VCaP (cell line): ENCODE measurements around the gene SPTBN5.

ENCODE experiments used
- H3K27ac ChIP-seq: fragments of 450-650 bp; 2 replicates; pipeline ENCODE4 v1.5.1; 2017
- CTCF ChIP-seq: fragments of 450-650 bp; conservative IDR thresholded peaks from 2 replicates; pipeline ENCODE4 v1.5.1; 2017; ENCODE audit warnings: mild to moderate bottlenecking, moderate library complexity

SPTBN5 gene

GRCh38 chr15:41908736-41909461 lies 15.0 kb upstream of the SPTBN5 start:
- TF ChIP-seq CTCF, result no peak
- no peak overlapping the region for H3K27ac ChIP-seq

- TF ChIP-seq CTCF, result no peak
- no peak overlapping the region for H3K27ac ChIP-seq
These were observed 13.3 kb upstream of the SPTBN5 start for GRCh38 chr15:41907141-41907540.

GRCh38 chr15:41906608-41907007 lies 12.8 kb upstream of the SPTBN5 start:
- TF ChIP-seq CTCF, result no peak
- no peak overlapping the region for H3K27ac ChIP-seq

- H3K27ac ChIP-seq, result no peak overlapping the region
- TF ChIP-seq CTCF, result no peak
These were observed 11.4 kb upstream of the SPTBN5 start for GRCh38 chr15:41905036-41905793.

GRCh38 chr15:41904541-41905005 lies 10.7 kb upstream of the SPTBN5 start:
- H3K27ac ChIP-seq, result no peak overlapping the region
- TF ChIP-seq CTCF, result peak; percentile 91

GRCh38 chr15:41903782-41904181 lies 9.9 kb upstream of the SPTBN5 start:
- H3K27ac ChIP-seq, result no peak overlapping the region

More at GRCh38 chr15:41903782-41904181, 9.9 kb upstream of the SPTBN5 start:
- TF ChIP-seq CTCF, result no peak
